Stimulated activated CD4-positive, alpha-beta T cell treated with anti-CD3 and anti-CD28 coated beads, Interleukin-15, amount 100 ng/mL, for 48 hours (primary cell): ENCODE results near the gene HELQ.
"Not testable (repeated sequence)": the region's sequence is repeated elsewhere in the genome, so short reads cannot be mapped to it uniquely, and the experiment has no call there.

ENCODE experiments used
- DNase-seq, 2 donors: peaks; one replicate each; pipeline ENCODE4 v3.0.0-alpha.2; 2020; ENCODE audit warnings: low read depth in 2 of 2

The HELQ gene

DNA sequence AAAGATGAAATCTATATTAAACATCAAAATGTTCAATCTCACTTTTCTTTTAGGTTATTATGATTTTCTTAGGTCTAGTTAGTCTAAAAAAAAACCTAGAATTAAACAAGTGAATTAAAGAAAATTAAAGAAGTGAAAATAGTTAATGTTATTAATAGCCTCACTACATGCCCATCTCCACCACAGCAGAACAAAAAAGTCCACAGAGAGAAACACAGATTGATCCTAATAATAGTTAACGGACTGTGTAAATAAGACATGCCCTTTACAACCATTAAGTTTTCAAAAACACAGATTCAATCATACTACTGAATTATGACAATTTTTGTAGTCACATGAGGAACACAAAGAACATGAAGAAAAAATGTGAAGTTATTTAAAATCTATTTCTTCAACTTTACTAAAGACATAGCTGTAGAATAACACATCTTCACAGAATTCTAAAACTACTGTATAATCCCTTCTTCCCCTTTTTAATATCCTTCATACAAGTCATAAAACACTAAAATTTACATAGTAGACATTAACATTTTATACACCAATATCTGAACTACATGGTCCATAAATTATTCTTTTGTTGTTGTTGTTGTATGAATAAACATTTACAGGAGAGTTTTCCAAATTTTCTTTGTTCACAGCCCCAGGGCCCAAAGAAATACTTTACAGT lies 15.3 kb downstream of the HELQ start:
- DNase-seq: no peak

DNA sequence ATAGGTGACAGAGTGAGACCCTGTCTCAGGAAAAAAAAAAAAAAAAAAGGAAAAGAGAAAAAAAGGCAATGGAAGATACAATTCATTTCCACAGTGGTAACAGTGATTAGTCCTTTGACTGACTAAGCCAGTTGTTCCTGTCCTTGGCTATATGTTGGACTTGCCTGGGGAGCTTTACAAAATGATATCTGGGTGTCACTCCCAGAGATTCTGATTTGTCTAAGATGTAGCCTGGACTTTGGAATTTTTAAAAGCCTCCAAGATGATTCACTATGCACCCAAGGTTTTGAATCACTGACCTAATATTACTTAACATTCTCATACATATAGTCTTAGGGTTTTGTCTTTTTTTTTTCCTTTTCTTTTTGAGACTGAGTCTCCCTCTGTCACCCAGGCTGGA lies 16.9 kb downstream of the HELQ start:
- DNase-seq: no peak

DNA sequence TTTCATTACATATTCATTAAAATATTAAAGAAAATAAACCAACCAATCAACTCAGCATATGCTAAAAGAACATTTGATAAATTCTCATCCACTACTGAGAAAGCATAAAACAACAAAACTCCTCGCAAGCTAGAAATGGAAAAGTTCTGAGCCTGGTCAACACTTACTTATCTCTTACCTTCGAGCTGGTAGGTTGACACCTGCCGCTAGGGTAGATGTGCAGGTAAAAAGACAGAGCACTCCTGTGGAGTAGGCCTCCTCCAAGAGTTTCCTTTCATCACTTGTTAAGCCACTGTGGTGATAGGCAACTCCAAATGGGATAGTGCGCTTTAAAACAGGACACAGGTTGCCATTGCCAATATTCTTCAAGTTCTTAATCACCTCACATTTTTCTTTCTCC lies 18.9 kb downstream of the HELQ start:
- DNase-seq: no peak

DNA sequence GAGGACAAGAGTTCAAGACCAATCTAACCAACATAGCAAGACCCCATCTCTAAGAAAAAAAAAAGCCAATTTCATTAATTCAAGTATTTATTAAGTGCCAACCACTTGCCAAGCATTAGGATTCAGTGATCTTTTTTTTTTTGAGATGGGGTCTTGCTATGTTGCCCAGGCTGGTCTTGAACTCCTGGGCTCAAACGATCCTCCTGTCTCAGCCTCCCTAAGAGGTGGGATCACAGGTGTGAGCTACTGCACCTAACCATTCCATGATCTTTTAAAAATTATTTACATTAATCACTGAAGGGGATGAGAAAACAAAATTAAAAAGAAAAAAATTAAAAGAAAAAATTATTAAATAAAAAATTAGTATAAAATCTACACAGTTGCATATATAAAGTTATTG lies 24.4 kb downstream of the HELQ start:
- no peak for DNase-seq

DNA sequence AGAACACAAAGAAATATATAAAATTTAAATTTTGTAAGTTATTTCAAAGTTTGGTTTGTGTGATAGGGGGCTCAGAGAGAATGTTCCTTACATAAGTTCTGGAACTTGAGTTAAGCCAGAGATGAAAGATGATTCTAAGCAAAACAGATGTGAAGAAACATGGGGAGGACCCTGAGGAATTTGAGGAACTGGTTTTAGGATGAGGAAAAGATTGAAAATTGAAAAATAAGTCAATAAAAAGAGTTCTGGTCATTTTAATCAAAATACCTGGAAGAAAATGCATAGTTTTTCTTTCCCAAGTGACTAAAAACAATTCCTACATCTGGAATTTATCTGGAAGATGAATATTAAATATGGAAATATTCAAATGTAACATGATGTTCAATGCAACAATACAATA lies 37.4 kb downstream of the HELQ start:
- no peak for DNase-seq

DNA sequence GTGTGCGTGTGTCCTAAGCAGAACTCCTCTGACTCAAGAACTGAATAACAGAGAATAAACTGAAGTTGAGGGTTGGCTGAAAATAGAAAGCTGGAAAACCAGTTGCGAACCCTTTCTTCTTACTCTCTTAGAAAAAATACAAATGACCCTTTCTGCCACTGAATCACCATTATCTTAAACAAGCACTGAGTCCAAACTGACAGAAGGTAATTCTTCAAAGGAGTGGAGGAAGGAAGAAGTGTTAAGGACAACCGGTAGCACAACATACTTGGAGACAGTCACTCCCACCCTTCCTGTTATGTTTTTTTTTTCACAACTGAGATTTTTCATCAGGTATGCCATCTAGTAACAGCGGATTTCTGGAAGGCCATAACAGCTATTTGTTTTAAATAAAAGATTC lies 38.1 kb downstream of the HELQ start:
- no peak for DNase-seq

DNA sequence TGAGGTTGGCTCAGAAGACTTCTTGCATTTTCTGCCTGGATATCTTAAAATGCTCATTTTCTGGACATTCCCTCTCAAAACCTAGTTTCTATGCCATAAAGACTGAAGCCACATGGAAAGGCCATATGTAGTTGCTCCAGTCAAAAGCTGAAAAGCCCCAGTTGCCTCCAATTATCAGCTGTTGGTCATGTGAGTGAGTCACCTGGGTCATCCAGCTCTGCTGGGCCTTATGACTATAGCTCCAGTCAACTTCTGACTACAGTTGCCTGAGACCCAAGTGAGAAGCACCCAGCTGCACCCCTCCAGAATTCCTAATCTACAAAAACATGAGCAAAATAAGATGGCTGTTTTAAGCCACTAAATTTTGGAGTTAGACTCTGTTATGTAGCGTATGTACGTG lies 41.9 kb downstream of the HELQ start:
- DNase-seq: no peak

DNA sequence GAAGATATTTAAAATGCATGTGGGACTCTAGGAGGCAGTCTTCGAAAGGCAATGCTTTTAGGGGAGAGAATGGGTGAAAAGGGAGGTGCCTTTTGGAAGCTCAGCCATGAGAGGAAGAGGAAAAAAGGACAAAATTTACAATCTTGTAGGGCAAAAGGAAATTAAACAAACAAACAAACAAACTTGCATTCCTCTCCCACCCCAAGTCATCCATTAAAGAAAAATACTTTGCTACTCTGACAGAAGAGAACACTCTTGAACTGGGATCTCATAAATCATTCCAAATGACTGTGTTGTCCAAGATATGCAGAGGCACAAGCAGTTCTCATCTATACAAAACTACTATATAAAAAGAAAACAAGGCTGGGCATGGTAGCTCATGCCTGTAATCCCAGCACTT lies 46.7 kb downstream of the HELQ start:
- no peak for DNase-seq

DNA sequence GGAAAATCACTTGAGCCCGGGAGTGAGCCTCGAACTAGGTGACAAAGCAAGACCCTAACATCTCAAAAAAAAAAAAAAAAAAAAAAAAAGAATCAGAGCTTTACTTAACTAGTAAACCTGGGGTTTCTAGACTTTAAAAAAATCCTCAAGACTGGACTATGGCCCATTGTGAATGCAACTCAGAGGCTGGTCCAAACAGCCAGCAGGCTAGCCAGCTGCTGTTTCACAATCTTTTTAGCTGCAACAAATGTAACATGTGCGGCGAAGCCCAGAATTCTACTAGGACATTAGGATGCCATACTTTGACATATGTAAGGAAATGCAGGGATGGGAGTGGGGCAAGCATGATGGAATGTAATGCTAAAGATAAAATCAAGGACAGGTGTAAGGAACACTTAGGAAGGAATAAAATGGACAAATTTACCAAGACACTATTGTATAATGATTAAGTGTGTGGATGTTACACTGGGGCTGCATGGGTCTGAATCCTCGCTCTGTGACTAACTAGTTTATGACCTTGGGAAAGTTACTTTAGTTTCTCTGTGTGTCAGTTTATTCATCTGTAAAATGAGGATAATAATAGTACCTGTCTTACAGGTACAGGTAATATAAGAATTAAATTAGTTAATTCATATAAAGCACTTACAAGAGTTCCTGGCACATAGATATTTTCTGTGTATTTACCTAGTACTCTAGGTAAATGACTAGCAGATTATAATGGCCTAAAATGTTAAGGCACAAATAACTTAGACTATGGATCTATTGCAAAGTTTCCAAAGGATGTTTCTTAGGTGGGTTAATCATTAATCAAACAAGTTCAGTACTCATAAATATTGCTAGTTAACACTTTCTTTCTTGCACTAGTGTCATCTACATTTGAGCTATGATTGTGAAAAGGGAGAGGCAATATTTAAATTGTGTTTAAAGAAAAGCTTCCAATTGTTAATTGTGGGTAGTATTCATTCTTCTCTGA lies 49.5 kb downstream of the HELQ start:
- DNase-seq: no peak

DNA sequence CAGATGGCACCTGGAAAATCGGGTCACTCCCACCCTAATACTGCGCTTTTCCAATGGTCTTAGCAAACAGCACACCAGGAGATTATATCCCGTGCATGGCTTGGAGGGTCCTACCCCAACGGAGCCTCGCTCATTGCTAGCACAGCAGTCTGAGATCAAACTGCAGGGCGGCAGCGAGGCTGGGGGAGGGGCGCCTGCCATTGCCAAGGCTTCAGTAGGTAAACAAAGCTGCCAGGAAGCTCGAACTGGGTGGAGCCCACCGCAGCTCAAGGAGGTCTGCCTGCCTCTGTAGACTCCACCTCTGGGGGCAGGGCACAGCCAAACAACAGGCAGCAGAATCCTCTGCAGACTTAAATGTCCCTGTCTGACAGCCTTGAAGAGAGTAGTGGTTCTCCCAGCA lies 57.5 kb downstream of the HELQ start:
- not testable (repeated sequence) for DNase-seq

DNA sequence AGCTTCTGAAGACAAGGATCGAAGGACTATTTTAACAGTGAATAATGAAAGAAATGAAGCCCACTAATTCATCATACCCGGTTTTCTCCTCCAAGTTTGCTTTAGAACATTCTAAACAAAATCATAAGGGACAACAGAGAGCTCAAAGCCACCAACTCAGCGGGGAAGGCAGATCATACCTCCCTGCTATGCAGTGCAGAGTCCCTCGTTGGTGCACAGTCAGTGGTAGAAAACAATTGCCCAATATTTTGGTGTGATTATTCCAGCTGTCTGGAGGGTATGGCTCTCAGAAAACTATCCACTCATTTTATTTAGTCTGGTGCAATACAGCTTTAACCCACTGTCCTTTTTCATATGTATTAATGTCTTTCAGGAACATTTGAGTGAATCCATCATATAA lies 61.7 kb downstream of the HELQ start:
- DNase-seq: no peak

DNA sequence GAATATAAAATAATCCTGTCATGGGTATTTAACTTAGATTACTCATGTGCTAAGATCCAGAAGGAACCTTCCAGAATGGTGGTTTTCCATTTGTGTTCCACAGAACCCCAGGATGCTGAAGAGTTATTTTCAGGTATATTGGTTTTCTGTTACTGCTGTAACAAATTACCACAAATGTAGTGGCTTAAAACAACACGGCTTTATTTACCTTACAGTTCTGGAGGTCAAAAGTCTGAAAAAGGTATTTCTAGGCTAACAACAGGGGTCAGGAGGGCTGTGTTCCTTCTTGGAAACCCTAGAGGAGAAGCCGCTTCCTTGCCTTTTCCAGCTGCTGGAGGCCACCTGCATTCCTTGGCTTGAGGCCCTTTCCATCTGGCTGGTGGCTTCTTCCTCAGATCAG lies 63.1 kb downstream of the HELQ start:
- no peak for DNase-seq

DNA sequence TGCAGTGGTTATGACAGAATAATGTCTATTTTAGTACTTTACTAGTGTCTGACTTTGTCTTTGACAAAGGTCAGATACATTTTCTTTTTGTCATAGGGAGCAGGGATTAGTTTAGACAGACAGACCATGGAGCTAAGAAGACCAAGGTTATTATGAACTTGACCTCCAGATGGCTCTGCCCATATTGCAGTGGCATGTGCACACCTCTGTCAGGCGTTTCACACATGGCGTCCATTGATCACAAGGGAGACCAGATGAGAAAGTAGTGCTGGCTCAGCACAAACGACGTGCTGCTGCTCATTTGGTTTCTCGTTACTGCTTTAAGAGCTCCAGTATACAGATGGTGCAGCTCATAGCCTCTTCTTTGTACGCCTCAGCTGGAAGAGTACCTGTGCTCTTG lies 64.7 kb downstream of the HELQ start:
- no peak for DNase-seq

DNA sequence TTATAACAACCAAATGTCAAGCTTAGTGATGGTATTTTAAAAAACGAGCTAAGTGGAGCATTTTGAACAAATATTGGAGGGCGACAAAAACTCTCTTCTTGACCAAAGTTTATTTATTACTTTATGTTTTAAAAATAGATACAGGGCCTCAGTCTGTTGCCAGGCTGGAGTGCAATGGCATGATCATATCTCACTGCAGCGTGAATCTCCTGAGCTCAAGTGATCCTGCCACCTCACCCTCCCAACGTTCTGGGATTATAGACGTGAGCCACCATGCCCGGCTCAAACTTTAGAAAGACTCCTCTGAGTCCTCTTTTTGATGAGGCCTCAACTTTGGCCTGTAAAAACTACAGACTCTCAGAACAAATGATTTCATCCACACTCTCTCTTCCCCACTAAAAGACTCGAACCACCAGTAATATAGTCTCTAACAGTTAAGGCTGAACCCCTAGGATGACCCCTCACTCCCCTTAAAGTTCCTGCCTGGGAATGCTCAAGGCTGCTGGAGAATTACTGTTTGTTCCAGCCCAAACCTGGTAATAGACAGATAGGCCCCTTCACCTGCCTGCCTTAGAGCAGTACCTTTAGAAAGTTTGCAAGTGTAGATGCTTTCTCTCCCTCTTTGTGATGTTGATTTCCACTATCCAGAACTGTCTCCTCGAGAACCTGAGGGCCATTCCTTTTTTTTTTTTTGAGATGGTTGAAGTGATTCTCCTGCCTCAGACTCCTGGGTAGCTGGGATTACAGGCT lies 65.7 kb downstream of the HELQ start:
- DNase-seq: no peak

DNA sequence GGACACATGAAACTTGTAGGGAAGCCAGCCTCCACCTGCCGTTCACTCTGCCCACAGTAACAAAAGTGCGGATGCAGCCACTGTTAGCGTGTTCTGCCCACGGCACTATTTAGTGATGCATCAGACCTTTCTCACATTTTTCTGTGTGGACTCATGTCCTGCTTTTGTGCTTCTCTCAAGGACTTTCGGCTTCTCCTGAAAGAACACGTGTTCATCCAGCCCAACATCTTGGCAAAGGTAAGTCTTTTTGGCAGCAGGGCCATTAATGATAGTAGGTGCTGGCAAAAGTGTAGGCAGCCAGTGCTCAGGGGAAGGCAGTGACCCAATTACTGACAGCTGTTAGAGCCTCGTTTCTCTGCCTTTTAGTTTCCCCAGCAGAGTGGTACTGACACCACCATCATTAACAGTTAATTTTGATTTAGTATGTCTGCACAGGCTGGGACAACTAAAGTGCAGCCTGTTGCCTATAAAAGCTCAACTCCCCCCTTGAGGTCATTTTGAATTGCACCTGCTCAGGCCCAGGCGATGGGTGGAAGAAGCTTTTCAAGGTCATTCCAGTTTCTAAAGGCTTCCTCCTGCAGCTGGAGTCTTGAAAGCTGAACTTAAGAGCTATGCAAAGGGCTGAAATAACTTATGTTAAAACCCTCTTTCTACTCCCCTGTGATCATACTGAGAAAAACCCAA lies 66.4 kb downstream of the HELQ start:
- no peak for DNase-seq

DNA sequence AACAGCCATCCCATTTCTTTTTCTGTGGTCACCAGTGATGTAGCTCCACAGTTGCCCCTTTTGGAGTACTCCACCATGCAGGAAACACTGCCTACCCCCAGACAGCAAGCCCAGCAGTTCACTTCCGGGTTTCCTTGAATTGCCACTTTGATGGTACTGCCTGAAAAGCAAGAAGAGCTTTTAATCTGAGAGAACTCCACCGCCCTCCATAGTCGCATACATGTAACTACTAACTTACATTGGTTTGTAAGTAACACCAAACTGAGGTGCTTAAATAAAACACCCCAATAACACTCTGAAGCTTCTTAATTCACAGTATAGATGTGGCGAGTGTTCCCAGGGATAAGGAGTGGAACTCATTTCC lies 67.3 kb downstream of the HELQ start:
- no peak for DNase-seq

DNA sequence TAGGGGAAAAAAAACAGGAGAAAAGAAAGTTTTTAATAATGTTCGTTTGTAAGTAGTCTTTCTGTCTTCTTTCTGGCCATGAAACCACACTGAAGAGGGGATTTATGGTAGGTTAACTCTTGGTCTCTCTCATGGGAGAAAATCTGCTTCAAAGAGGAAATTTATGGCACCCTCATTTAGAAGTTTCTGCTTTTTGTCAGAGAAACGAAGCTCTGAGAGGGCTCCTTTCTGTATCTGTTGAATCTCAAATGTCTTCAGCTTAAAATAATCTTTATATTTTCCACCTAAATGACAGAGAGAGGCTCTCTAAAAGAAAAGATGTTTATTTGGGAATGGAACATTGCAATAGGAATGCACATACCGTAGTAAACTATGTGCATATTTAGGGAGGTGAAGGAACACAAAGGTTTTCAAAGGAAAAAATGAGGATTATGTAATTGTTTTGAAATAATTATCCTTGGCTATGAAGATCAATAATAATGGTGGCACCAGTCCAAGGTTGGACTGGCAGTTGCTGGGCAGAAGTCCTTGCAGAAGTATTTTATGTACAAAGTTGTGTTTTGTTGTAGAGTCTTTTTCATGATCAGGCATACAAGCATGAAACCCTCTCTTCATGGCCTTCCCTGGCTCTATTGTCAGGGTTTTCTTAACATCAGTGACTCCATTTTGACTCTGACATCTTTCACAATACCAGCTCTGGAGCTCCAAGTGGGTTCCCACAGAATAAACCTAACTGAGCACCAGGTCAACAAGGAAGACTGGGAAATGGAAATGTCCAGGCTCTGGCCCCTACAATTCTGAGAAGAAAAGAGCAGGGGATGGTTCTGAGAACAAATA lies 67.9 kb downstream of the HELQ start:
- no peak for DNase-seq

DNA sequence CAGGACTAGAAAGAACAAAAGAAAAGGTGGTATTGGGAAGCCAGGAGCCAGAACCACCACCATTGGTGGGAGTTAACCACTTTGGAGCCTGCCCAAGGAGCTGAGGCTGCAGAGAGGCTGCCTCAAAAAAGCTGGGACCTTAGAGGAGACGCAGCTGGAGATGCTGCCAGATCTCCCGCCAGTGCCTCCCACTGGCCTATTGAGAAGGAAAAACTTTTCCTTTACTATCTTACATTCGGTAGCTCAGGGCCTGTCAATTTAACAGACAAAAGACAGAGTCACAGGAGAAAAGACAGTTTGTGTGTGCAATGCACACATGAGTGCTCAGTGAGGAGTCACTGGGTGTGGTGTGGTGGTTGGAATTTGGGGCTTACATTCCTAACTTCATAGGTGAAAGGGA lies 68.6 kb downstream of the HELQ start:
- DNase-seq: no peak

DNA sequence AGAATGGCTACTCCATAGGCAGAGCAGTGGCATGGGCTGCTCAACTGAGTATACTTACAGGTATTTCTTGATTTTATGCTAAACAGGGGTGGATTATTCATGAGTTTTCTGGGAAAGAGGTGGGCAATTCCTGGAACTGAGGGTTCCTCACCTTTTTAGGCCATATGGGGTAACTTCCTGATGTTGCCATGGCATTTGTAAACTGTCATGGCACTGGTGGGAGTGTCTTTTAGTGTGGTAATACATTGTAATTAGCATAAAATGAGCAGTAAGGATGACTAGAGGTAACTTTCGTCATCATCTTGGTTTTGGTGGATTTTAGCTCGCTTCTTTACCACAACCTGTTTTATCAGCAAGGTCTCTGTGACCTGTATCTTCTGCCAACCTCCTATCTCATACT lies 72.8 kb downstream of the HELQ start:
- DNase-seq: no peak

DNA sequence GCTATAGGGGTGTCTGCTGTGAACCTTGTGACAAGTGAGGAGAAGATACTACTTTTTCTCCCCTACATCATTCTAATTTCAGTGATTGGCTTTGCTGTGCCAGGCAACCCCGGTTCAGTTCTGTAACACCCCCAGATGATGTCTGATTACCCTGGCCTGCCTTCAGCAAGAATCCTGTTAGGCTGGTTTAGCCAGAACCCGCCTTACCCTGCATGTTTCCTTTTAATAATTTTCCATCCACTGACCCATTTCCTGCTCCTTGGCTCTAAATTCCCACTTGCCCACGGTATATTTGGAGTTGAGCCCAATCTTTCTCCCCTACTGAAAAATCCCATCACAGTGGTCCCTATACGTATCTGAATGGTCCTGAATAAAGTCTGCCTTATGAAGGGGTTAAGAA lies 74.5 kb downstream of the HELQ start:
- no peak for DNase-seq

DNA sequence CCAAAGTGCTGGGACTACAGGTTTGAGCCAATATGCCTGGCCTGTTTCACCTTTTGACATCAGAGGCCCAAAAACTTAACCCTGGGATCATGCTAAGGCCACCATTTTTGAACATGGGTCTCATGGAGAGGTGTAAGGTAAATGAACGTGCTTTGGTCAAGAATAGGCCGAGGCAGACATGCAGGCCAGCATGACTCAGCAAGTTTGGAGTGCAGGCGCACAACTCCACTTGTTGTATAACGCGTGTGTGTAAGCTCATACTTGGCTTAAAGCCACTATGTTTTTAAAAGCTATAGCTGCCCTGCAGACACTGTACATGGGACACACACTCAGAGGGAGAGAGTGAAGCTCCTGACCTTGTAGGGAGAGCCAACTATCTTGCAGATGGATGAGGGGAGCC lies 77.2 kb downstream of the HELQ start:
- DNase-seq: no peak
